Right renal cortex interstitium (tissue), 3 donors: Measurements from ENCODE around the gene CDH2. TPM values are rescaled to one million over a fixed set of nuclear protein-coding genes. Genes with fewer than 3 reads are reported as not detected.

Experiments used
- DNase-seq, 3 donors: peaks; one replicate each; pipeline ENCODE4 v3.0.0-alpha.2; 2013; ENCODE audit warnings: low read depth in 3 of 3, low spot score in 2 of 3
- polyA plus RNA-seq, 3 donors: library from polyadenylated mRNA; unstranded; fragments of 120-200 nt; gene quantifications; one replicate each; pipeline ENCODE4 v1.2.1, GENCODE V29; 2013; ENCODE audit not compliant: insufficient read length in 3 of 3

The CDH2 gene
- polyA plus RNA-seq, 3 donors: 81.3 to 93.8 (median 85.4) TPM

DNA sequence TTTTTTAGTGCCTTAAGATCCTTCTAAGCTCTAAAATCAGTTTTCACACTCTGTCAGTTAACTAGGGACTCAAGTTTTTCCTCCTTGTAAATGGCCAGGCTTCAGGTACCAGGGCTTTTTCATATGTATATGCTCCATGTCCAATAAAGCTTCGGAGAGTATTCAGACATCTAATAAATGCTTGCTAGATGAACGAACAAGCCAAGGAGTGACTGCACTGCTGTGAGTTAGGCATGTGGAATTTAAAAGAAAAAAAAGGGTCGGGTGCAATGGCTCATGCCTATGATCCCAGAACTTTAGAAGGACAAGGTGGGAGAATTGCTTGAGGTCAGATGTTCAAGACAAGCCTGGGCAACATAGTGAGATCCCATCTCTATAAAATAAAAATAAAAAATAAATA, 81.9 kb downstream of the CDH2 start:
- no peak for DNase-seq

DNA sequence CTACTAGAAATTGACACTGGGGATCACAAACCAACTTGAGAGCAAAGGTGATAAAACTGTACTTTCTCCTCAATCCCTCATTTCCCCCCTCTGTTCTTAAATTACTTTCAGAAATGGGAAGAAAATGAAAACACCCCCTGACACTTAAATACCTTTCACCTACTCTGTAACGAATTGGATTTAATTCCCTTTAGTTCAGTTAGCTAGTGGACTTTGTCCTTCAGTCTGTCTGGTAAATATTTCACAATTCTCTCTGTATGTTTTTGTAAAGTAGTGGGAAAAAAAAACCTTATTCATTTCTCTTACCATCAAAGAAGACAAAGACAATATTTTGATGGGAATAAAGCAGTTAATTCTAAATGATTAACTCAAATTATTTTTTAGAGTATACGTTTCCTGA, 85.7 kb downstream of the CDH2 start:
- no peak for DNase-seq

DNA sequence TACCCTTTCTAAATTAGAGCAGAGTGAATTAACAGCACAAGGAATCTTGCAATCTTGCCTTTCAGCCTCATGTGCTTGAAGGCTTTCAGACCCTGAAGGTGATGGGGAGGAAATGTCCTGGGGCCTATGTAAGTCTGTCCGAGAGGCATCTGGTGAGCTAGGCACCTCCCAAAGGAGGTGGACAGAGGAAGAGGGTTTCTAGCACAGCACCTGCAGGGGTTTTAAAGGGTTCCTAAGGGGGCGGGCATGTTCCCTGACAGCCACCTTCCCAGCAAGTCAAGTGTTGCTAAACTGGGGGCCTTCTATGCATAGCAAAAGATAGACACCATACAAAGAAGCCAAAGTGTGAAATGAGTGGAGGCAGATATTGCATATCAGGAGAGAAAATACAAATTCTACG, 88.5 kb downstream of the CDH2 start:
- DNase-seq: no peak

DNA sequence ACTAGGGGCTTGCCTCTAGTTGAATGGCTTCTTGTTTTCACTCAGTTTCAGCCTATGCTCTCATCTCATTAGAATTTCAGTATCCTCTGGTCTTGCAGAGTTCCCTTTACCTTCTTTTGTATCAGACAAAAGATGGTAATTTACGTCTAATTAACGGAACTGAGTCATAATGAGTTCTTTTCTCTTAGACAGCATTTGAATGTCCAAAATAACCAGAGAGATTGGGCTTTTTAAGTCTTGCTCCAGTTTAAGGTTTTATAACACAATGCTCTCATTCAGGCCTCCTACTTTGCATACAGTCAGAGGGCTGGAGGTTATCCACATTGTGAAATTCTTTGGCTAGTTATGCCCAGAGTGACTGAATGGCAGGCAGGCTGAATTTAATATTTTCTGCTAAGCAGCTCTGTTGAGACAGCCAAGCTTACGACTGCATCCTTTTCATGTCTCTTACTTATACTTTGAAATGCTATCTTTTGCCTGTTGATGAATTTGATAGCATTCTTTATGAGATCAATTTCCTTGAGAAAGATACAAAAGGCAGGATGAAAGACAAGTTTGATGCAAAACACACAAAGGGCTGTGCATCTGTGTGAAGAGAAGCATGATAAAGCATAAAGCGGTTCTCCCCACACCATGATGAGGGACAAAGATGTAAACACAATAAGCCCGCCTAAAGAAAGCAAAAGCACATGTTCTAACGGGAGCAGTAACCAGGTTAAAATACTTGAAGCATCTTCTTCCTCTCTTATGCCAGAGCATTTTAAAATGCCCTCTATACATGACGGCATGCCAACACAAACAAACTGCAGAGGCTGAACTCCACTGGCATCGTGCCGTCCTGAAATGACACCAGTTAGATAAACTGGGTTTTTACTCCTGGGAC, 90.0 kb downstream of the CDH2 start:
- no peak for DNase-seq

DNA sequence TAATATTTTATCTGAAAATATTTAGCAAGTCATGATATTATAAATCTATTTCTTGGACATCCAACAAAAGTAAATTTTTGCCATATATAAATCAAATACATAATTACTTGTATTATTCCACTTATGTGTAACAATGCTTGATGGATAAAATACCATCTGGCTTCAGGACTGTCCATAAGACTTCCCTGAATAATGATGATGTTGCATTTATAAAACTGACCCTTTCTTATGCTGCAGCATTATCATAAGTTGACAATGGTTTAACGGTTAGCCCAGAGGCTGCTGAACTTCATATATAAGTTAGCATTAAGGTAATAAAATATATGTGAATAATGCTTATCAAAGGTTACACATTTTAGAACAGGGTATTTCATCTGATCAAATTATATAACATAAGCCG, 95.4 kb downstream of the CDH2 start:
- DNase-seq: no peak

DNA sequence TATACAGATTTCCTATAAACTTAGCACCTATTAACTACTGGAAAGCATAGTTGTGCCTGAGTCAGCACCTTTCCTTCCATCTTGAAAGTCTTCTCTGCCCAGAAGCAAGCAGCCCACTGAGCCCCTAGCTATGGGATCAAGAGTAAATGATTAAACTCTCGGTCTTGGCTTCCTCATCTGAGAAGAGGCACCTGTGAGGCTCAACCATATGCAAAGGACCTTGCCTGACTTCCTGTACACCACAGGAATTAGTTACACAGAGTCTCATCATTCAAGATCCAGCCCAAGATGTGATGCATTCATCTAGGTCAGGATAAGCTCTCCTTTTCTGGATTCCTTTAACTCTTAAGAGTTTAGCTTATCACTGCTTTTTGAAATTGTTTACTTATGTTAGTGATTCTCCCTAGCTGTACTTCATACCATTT, 96.0 kb downstream of the CDH2 start:
- no peak for DNase-seq

DNA sequence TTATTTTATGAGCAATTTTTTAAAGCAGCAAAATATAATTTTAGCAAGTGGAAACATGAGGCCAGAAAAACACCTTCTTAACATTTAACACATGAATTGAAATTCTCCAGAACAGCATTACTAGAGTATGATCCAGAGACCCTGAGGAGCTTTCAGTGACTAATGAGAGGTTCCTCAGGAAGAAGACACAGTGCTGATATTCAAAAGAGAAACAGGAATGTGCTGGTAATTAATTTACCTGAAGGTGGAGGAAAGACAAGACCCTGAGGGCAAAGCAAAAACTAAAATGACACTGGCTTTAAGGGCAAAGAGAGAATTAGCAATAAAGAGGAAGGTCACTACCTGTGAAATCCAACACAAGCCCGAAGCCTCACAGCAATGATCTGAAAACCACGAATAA, 97.0 kb downstream of the CDH2 start:
- DNase-seq: no peak

DNA sequence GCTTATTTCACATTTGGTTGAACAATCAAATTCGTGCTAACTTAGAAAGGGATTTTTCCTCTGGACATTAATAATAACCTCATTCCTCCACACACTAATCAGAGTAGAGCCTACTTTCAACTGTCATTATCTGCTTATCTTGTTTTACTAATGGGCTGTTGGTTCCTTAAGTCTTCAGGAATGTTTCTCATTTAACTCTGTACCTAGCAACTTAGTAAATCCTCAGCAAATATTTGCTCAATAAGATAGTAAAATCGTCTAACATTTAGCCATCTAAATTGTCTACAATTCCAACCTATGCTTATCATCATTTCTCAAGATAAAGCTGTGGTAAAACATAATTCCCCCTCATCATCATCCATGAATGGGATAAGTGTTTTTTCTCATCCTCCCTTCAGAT, 98.1 kb downstream of the CDH2 start:
- DNase-seq: no peak

DNA sequence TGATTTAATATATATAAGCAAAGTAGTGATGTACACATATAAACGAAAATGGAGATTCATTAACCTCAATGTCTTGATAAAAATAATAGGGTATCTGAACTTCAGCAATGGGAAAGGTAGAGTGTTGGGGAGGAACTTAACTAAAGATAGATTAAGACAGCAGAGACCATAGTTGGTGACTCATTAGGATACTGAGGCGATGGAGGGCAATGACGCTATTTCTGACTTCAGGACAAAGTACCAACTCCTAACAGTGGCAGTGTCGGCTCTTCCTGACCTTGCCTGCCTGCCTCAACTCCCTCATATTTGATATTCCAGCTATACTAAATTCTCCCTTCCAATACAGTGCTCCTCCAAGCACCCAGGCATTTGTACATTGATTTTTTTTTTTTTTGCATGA, 98.6 kb downstream of the CDH2 start:
- DNase-seq: no peak

DNA sequence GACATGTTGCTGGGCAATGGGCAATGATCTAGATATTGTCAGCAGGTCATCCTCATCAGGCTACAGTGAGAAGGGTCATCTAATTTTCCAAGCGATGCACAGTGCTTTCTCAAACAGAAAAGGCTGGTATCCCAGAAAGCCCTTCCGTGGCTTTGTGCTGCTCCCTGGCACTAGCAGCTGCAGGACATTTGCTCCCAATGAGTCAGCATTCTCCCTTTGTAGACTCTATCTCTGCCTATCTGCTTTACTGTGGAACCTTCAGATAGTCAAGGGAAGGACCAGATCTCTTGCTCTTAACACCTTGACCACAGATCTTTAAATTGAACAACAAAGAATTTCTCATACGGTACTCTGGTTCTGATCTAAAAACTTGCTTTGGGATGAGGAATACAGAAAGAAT, 101.4 kb downstream of the CDH2 start:
- no peak for DNase-seq

DNA sequence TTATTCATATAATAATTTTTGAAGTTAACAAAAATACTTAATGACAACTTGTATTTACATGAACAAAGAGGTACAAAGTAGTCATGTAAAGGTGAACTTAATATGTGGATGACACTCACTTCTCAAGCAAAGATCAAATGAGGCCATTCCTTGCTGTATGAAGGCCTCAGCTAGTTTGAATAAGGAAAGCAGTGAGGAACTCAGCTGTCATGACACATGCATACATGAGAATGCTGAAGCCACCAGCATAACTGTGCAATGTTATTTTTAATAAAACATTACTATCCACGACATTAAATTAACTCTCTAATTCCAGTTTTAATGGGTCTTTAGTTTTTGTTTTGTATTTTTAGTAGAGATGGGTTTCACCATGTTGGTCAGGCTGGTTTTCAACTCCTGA, 102.9 kb downstream of the CDH2 start:
- no peak for DNase-seq

DNA sequence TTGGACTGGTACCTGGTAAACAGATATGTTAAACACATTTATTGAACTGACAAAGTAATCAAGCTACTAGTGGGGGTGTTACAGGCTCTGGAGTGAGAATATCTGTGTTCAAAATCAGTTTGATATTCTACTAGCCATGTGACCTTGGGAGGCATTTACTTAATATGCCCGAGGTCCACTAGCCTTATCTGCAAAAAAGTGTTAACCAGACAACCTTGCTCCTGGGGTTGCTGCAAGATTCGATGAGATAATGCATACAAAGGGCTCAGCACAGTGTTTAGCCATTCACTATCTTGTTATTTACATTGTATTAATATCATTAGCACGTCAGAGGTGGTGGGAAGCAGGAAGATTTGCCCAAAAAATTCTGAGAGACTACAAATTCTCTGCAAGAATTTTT, 103.3 kb downstream of the CDH2 start:
- DNase-seq: no peak

DNA sequence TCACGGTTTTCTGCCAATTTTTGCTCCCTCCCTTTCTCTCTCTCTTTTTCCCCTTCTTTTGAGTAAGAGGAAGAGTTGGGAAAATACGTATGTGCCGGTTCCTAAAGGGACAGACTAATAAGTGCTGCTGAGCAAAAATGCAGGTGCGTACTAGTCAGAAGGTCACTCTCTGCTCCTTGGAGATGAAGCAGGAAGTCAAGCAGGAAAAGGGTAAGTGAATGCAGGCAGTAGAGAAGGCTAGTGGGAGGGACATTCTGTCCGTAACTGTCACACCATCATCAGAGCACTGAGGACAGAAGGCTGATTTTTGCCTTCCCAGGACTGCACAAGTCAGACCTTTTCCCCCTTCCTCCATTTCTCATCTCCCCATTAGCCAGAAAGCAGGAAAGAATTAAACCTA, 105.7 kb downstream of the CDH2 start:
- no peak for DNase-seq

DNA sequence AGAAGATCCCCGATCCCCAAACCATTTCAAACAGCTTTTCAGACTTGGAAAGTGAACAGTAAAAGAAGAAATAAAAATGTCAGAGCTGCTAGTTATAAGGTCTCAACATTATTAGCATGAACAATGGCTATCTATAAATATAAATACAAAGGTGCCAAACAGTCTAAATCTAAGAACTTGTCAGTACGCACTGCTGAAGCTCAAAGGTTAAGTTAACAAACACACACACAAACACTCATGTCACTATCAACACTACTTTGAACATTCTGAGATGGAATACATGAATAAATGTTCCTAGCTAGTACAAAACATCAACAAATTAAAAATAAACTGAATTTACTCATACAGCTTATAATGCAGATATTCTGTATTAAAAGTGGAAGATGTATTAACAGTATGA, 108.7 kb downstream of the CDH2 start:
- DNase-seq: no peak

DNA sequence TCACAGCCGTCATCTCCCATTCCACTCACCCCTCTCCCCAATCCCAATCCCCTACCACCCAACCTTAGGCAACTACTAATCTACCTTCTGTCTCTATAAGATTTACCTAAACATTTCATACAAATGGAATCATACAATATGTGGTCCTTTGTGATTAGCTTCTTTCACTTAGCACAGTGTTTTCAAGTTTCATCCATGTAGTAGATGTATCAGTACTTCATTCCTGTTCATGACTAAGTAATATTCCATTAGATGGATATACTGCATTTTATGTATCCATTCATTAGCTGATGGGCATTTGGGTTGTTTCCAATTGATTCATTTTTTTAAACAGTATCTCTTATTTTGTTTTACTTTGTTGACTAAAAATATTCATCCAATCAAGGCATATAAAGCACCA, 109.6 kb downstream of the CDH2 start:
- no peak for DNase-seq

DNA sequence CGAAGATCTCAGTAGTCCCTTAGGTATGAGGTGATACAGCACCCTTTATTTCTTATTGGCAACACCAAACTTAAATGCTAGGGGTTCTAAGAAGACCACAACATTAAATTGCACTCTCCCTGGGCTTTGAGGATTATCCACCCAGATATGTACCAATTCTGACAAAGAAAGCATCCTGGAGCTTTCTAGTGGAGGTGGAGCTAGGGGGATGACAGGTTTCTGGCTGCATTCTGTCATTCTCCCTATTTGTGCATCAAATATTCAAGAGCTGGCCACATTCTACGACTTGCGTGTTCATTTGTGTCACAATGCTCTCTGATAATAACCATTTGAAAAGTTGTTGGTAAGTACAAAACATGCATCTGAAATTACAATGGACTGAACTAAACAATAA, 111.1 kb downstream of the CDH2 start:
- no peak for DNase-seq

DNA sequence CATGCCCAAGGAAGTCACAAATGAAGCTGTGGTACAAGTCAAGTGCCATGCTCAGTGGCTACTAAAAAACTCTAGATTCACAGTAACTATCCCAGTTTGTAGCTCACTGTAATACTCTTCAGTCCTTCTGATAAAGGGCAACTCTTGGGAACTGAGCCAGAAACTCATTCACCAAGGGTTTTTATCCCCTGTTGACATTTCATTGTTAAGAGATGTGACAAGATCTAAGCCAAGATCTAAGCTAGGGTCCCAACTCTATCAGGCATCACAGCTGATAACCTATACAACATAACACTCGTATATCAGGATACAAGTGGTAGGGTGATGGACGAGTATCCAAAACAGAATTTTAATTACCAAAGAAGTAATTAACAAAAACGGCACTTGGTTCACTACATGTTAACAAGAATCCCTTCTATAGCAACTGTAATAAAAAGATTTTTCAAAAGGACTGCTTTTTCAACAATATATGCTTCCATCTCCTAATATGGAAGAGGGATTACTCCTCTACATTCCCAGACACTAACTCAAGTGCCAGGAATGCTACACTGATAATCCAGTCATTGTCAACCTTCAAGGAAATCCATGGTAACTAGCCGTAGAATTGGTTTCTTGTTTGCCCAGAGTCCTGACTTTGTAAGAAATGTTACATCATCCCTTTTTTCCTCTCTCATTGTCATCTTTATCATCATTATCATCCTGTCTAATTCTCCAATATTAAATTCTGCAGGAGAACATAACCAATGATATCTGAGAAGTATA, 111.7 kb downstream of the CDH2 start:
- no peak for DNase-seq

DNA sequence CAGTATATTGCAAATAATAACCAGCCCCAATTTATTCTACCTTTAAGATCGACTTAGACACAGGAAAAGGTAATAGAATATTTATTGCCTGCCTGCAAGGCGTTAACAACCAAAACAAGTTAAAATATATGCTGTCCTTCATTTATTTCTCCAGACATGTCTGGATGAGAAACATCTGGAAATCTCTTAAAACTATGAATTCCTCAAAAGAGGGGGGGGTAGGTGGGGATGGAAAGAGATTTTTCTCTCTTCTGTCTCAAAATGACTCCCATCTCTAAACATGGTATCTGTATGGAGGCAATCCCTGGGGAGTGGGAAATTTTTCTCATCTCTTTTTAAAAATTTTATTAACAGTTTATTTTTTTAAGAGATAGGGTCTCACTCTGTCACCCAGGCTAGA, 113.0 kb downstream of the CDH2 start:
- DNase-seq: no peak

DNA sequence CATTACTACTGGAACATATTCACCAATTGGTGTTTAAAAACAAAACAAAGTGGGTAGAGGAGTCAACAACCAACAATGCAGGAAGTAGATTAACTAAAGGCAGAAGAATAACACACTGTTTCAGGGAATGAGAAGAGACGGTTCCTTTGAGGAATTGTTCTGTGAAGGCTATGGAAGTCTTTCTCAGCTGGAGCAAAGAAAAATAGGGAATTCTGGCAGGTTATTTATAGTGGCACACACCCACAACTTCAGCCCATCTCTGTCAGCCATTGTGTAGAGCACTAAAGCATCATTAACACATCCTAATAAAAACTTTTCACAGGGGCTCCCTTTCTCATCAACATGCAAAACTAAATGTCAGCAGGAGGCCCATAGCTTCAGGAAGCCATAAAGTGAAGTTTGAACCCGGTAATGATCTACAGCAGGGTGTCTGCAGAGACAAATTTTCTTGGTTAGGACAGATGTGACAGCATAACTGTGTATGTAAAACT, 113.6 kb downstream of the CDH2 start:
- no peak for DNase-seq

DNA sequence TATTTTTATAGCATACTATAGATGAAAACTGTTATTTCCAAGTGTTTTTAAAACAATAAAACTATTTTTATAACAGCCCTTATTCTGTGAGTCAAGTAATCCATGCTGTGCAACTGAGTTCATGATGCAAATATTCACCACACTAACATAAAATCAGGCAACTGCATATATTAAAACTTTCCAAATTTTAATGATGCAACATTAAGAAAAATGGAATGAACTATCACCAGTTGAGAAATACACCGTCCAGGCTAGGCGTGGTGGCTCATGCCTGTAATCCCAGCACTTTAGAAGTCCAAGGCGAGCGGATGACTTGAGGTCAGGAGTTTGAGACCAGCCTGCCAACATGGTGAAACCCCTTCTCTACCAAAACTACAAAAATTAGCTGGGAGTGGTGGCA, 114.5 kb downstream of the CDH2 start:
- no peak for DNase-seq

DNA sequence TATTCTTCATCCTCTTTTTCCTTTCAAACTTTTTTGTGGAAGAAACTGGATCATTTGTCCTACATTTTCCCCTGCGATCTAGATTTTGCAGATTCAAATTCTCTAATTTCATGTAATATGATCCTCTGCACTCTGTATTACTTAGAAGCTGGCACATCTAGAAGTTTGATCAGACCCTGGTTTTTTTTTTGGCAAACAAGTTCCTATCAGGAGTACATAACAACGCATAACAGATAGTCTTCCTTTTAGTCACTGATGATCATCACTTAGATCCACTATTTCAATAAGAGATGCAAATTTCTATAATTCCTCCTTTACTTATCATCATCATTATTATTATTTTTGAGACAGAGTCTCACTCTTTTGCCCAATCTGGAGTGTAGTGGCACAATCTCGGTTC, 117.1 kb downstream of the CDH2 start:
- DNase-seq: no peak

DNA sequence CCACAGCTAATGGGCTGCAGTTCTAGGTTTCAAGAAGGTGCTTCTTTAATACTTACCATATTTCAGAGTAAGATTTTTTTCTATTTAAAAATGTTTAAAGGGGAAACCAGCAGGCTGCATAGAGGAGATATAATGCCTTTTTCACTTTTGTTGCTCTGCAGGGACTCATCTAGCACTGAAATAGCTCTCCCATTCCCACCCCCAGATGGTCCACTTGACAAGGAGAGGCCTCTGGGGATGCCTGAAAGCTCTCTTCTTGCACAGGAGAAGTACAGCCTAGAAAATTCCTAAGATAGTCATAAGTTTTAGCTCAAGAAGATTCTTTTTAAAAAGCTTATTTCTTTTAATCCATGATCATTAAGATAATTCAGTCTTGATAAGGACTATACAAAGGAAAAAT, 126.4 kb downstream of the CDH2 start:
- no peak for DNase-seq
